ENCODE measurements around the gene ETFA.

ETFA gene

GRCh38 chr15:76328958-76329357 lies 17.7 kb upstream of the ETFA start:
- H3K4me1 ChIP-seq (ENCODE audit: insufficient read depth, low read length, severe bottlenecking) = no peaks in the 10 kb centered on the region

GRCh38 chr15:76328106-76328696 lies 16.9 kb upstream of the ETFA start:
- no peak overlapping the region for H3K9ac ChIP-seq (ENCODE audit: low read length)
- no peaks in the 10 kb centered on the region for H3F3A ChIP-seq (ENCODE audit: insufficient read depth, low read length)
- no peaks in the 10 kb centered on the region for H4K20me1 ChIP-seq (ENCODE audit: insufficient read depth, low read length)
- peaks cover 3% of the 10 kb centered on the region for H3K4me1 ChIP-seq (ENCODE audit: insufficient read depth, low read length, severe bottlenecking)
- no peaks in the 10 kb centered on the region for H3K79me2 ChIP-seq (ENCODE audit: insufficient read depth, low read length)
- H3K27ac ChIP-seq (ENCODE audit: low read depth, low read length, poor library complexity, severe bottlenecking) = no peak overlapping the region
- no peak overlapping the region for H3K4me2 ChIP-seq (ENCODE audit: low read length)
- H3K9me2 ChIP-seq (ENCODE audit: low read depth, low read length) = no peaks in the 10 kb centered on the region
- H2AFZ ChIP-seq (ENCODE audit: low read length) = no peak overlapping the region
- H3K9me3 ChIP-seq (ENCODE audit: low read length) = no peaks in the 10 kb centered on the region
- no peak overlapping the region for H3K4me3 ChIP-seq (ENCODE audit: low read depth, low read length, poor library complexity, severe bottlenecking)
- no peaks in the 10 kb centered on the region for H3K36me3 ChIP-seq (ENCODE audit: insufficient read depth, low read length)
- TF ChIP-seq CTCF (IDR thresholded peaks at IDR 0.05; ENCODE audit: low read length) (no peak), EZH2 (IDR thresholded peaks at IDR 0.05; ENCODE audit: borderline replicate concordance, low read length) (no peak)
- H3K27me3 ChIP-seq (ENCODE audit: insufficient read depth, low read length) = peaks cover 3% of the 10 kb centered on the region; the same call in 1 of the 2 replicates

More at GRCh38 chr15:76328958-76329357, 17.7 kb upstream of the ETFA start:
- Histone ChIP-seq H3K27ac (ENCODE audit: low read depth, low read length, poor library complexity, severe bottlenecking) (no peak overlapping the region), H3K9ac (ENCODE audit: low read length) (no peak overlapping the region), H3K9me2 (ENCODE audit: low read depth, low read length) (no peaks in the 10 kb centered on the region), H3K9me3 (ENCODE audit: low read length) (no peaks in the 10 kb centered on the region), H3K27me3 (ENCODE audit: insufficient read depth, low read length) (peaks cover 3% of the 10 kb centered on the region; the same call in 1 of the 2 replicates), H3K36me3 (ENCODE audit: insufficient read depth, low read length) (no peaks in the 10 kb centered on the region), H3F3A (ENCODE audit: insufficient read depth, low read length) (no peaks in the 10 kb centered on the region), H4K20me1 (ENCODE audit: insufficient read depth, low read length) (no peaks in the 10 kb centered on the region), H3K4me2 (ENCODE audit: low read length) (no peak overlapping the region), H3K79me2 (ENCODE audit: insufficient read depth, low read length) (no peaks in the 10 kb centered on the region), H2AFZ (ENCODE audit: low read length) (no peak overlapping the region), H3K4me3 (ENCODE audit: low read depth, low read length, poor library complexity, severe bottlenecking) (no peak overlapping the region)
- TF ChIP-seq CTCF (IDR thresholded peaks at IDR 0.05; ENCODE audit: low read length) (no peak), EZH2 (IDR thresholded peaks at IDR 0.05; ENCODE audit: borderline replicate concordance, low read length) (no peak)

- no peaks in the 10 kb centered on the region for H3K9me3 ChIP-seq (ENCODE audit: low read length)
- H3K36me3 ChIP-seq (ENCODE audit: insufficient read depth, low read length) = no peaks in the 10 kb centered on the region
- H3K4me1 ChIP-seq (ENCODE audit: insufficient read depth, low read length, severe bottlenecking) = peaks cover 8% of the 10 kb centered on the region
- H3K27ac ChIP-seq (ENCODE audit: low read depth, low read length, poor library complexity, severe bottlenecking) = no peak overlapping the region
- no peak for TF ChIP-seq EZH2 (IDR thresholded peaks at IDR 0.05; ENCODE audit: borderline replicate concordance, low read length)
- no peak for TF ChIP-seq CTCF (IDR thresholded peaks at IDR 0.05; ENCODE audit: low read length)
- H3K27me3 ChIP-seq (ENCODE audit: insufficient read depth, low read length) = peaks cover 3% of the 10 kb centered on the region; the same call in 1 of the 2 replicates
- no peak overlapping the region for H3K9ac ChIP-seq (ENCODE audit: low read length)
- H3F3A ChIP-seq (ENCODE audit: insufficient read depth, low read length) = no peaks in the 10 kb centered on the region
- no peak overlapping the region for H2AFZ ChIP-seq (ENCODE audit: low read length)
- H3K4me2 ChIP-seq (ENCODE audit: low read length) = no peak overlapping the region
- H3K4me3 ChIP-seq (ENCODE audit: low read depth, low read length, poor library complexity, severe bottlenecking) = no peak overlapping the region
- no peaks in the 10 kb centered on the region for H4K20me1 ChIP-seq (ENCODE audit: insufficient read depth, low read length)
- H3K79me2 ChIP-seq (ENCODE audit: insufficient read depth, low read length) = no peaks in the 10 kb centered on the region
- no peaks in the 10 kb centered on the region for H3K9me2 ChIP-seq (ENCODE audit: low read depth, low read length)
Observed at GRCh38 chr15:76327191-76328105, 16.2 kb upstream of the ETFA start.

All from OCI-LY1 (cell line).